ENCODE data around the gene MAPKAPK2. TPM values are rescaled to one million over a fixed set of nuclear protein-coding genes. Genes with fewer than 3 reads are reported as not detected.

Gene MAPKAPK2
- polyA plus RNA-seq, 1 of the 3 experiments (the other 2 are of a cell fraction), result 46.8 TPM

DNA sequence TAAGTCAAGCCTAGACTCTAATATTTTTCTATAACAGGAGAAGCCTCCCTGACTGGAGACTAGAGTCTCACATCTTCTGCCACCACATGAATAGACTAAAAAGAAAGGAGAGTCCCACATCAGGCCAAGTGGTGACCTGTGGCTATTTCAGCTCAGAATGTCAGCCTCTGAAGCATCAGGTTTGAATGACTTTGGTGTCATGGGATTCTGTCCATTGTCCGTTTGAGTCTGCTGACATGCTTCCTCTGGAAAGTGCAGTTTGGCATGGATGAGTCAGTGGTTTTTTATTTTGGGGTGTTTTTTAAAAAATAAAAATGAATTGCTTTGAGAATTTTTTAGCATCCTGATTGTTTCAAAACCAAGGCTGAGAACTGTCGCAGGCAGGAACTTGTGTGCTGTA lies 29.9 kb upstream of the MAPKAPK2 start (continued):
- TF ChIP-seq, protein P1, sequence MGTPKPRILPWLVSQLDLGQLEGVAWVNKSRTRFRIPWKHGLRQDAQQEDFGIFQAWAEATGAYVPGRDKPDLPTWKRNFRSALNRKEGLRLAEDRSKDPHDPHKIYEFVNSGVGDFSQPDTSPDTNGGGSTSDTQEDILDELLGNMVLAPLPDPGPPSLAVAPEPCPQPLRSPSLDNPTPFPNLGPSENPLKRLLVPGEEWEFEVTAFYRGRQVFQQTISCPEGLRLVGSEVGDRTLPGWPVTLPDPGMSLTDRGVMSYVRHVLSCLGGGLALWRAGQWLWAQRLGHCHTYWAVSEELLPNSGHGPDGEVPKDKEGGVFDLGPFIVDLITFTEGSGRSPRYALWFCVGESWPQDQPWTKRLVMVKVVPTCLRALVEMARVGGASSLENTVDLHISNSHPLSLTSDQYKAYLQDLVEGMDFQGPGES (IDR thresholded peaks at IDR 0.05; ENCODE audit: low read depth, low read length), result no peak

GRCh38 chr1:206655471-206655882 lies 29.2 kb upstream of the MAPKAPK2 start:
- Histone ChIP-seq H3K9me3 (no peaks in the 10 kb centered on the region), H4K20me1 (ENCODE audit: insufficient read depth) (no peaks in the 10 kb centered on the region), H3K27me3 (ENCODE audit: insufficient read depth) (no peaks in the 10 kb centered on the region), H3K79me2 (ENCODE audit: insufficient read depth) (no peaks in the 10 kb centered on the region), H3K4me3 (ENCODE audit: low read depth in 2 of 2, low read length in 1 of 2) (no peak overlapping the region), H3F3A (replicated peaks; ENCODE audit: insufficient read depth) (peaks cover 6% of the 10 kb centered on the region), H3K4me2 (no peak overlapping the region), H3K9ac (no peak overlapping the region), H3K9me2 (no peaks in the 10 kb centered on the region), H3K36me3 (replicated peaks in 1 of 2; ENCODE audit: control insufficient read depth in 1 of 2, insufficient read depth in 2 of 2, low read length in 1 of 2) (peaks cover 0 to 14% of the 10 kb centered on the region in 2 experiments), H3K4me1 (ENCODE audit: control insufficient read depth in 1 of 2, insufficient read depth in 2 of 2, low read depth in 1 of 2, low read length in 1 of 2) (peaks cover 0 to 11% of the 10 kb centered on the region in 2 experiments; a peak in 1 of 4 replicates), H2AFZ (ENCODE audit: low read depth) (no peak overlapping the region), H3K27ac (ENCODE audit: low read depth in 2 of 2, low read length in 1 of 2) (no peak overlapping the region)
- TF ChIP-seq, protein P2, sequence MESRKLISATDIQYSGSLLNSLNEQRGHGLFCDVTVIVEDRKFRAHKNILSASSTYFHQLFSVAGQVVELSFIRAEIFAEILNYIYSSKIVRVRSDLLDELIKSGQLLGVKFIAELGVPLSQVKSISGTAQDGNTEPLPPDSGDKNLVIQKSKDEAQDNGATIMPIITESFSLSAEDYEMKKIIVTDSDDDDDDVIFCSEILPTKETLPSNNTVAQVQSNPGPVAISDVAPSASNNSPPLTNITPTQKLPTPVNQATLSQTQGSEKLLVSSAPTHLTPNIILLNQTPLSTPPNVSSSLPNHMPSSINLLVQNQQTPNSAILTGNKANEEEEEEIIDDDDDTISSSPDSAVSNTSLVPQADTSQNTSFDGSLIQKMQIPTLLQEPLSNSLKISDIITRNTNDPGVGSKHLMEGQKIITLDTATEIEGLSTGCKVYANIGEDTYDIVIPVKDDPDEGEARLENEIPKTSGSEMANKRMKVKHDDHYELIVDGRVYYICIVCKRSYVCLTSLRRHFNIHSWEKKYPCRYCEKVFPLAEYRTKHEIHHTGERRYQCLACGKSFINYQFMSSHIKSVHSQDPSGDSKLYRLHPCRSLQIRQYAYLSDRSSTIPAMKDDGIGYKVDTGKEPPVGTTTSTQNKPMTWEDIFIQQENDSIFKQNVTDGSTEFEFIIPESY (IDR thresholded peaks at IDR 0.05; ENCODE audit: borderline replicate concordance, low read depth), result no peak
- TF ChIP-seq RFX5 (IDR thresholded peaks at IDR 0.05; ENCODE audit: low read length), result 0 out of 2 replicates have a peak, but pooled peaks have one; percentile 57
- no peak for TF ChIP-seq MAX (IDR thresholded peaks at IDR 0.05; ENCODE audit: low read depth)
- ChIA-PET POLR2A (interaction anchor here (0.9 kb wide), 1 partner anchor 20 kb away, joined by 3 read pairs; the partner anchor contains the start of gene DYRK3), CTCF (interaction anchor here (0.6 to 17.9 kb wide), 5 partner anchors 9 to 750 kb away, joined by 3 to 450 read pairs (median 4); partner anchors contain the start of gene DYRK3)
- 88% methylated on average over 4 of the region's 4 CpGs for WGBS (ENCODE audit: low lambda C conversion rate)
- DNase-seq, result peak; percentile 55

DNA sequence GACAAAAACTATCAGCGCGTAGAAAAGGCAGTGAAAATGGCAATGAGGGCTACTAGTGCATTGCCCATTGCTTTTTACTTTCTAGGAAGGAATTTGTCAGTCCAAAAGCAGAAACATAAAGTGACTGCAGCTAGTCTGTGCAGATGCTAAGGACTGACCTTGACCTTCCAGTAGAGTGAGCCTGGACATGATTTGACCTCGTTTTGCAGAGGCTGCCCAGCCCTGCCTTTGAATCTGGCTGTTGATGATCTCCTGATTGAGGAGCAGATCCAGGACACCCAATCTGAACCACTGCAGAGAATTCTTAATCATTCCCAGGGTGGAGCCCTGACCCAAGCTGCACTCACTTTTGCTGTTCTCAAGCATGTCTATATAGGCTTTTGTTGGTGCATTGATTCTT lies 27.8 kb upstream of the MAPKAPK2 start:
- Histone ChIP-seq H3K4me1 (ENCODE audit: control insufficient read depth in 1 of 2, insufficient read depth in 2 of 2, low read depth in 1 of 2, low read length in 1 of 2) (peaks cover 0 to 11% of the 10 kb centered on the region in 2 experiments; a peak in 1 of 4 replicates), H2AFZ (ENCODE audit: low read depth) (no peak overlapping the region), H3F3A (replicated peaks; ENCODE audit: insufficient read depth) (peaks cover 6% of the 10 kb centered on the region), H3K9me2 (no peaks in the 10 kb centered on the region), H3K9me3 (no peaks in the 10 kb centered on the region), H3K79me2 (ENCODE audit: insufficient read depth) (no peaks in the 10 kb centered on the region), H3K4me3 (ENCODE audit: low read depth in 2 of 2, low read length in 1 of 2) (no peak overlapping the region), H3K27ac (ENCODE audit: low read depth in 2 of 2, low read length in 1 of 2) (no peak overlapping the region), H3K4me2 (no peak overlapping the region), H4K20me1 (ENCODE audit: insufficient read depth) (no peaks in the 10 kb centered on the region), H3K36me3 (replicated peaks in 1 of 2; ENCODE audit: control insufficient read depth in 1 of 2, insufficient read depth in 2 of 2, low read length in 1 of 2) (no peaks in the 10 kb centered on the region), H3K9ac (no peak overlapping the region), H3K27me3 (ENCODE audit: insufficient read depth) (no peaks in the 10 kb centered on the region; the same call in 1 of the 2 replicates)
- CTCF ChIA-PET, result interaction anchor here (1.0 to 17.9 kb wide), 4 partner anchors 9 to 47 kb away, joined by 4 to 450 read pairs (median 18); partner anchors contain the start of genes DYRK3 and EIF2D
- WGBS (ENCODE audit: low lambda C conversion rate), result 85% methylated on average over 3 of the region's 3 CpGs
- DNase-seq, result no peak
- POLR2A ChIA-PET, result no interaction called here
- TF ChIP-seq RAD21 (IDR thresholded peaks at IDR 0.05; ENCODE audit: low read length) (no peak), ELF1 (IDR thresholded peaks at IDR 0.05) (no peak), MXI1 (IDR thresholded peaks at IDR 0.05; ENCODE audit: low read depth, low read length) (no peak), CHD2 (IDR thresholded peaks at IDR 0.05; ENCODE audit: low read length, partially characterized antibody) (no peak), GABPA (IDR thresholded peaks at IDR 0.05; ENCODE audit: low read depth) (no peak), MAX (IDR thresholded peaks at IDR 0.05; ENCODE audit: low read depth) (no peak), SIN3A (IDR thresholded peaks at IDR 0.05; ENCODE audit: borderline replicate concordance, low read depth, low read length) (no peak), SMC3 (IDR thresholded peaks at IDR 0.05; ENCODE audit: low read depth, low read length) (no peak), RCOR1 (IDR thresholded peaks at IDR 0.05; ENCODE audit: low read length) (no peak), POLR2AphosphoS5 (IDR thresholded peaks at IDR 0.05; ENCODE audit: low read depth, low read length) (no peak), MEF2A (IDR thresholded peaks at IDR 0.05; ENCODE audit: borderline replicate concordance, low read depth) (no peak)
- TF ChIP-seq, protein P3, sequence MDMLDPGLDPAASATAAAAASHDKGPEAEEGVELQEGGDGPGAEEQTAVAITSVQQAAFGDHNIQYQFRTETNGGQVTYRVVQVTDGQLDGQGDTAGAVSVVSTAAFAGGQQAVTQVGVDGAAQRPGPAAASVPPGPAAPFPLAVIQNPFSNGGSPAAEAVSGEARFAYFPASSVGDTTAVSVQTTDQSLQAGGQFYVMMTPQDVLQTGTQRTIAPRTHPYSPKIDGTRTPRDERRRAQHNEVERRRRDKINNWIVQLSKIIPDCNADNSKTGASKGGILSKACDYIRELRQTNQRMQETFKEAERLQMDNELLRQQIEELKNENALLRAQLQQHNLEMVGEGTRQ (IDR thresholded peaks at IDR 0.05; ENCODE audit: borderline replicate concordance, low read depth, low read length), result no peak
- TF ChIP-seq, protein P4, sequence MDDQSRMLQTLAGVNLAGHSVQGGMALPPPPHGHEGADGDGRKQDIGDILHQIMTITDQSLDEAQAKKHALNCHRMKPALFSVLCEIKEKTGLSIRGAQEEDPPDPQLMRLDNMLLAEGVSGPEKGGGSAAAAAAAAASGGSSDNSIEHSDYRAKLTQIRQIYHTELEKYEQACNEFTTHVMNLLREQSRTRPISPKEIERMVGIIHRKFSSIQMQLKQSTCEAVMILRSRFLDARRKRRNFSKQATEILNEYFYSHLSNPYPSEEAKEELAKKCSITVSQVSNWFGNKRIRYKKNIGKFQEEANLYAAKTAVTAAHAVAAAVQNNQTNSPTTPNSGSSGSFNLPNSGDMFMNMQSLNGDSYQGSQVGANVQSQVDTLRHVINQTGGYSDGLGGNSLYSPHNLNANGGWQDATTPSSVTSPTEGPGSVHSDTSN (IDR thresholded peaks at IDR 0.05), result no peak
- TF ChIP-seq, protein P5, sequence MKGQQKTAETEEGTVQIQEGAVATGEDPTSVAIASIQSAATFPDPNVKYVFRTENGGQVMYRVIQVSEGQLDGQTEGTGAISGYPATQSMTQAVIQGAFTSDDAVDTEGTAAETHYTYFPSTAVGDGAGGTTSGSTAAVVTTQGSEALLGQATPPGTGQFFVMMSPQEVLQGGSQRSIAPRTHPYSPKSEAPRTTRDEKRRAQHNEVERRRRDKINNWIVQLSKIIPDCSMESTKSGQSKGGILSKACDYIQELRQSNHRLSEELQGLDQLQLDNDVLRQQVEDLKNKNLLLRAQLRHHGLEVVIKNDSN (IDR thresholded peaks at IDR 0.05; ENCODE audit: borderline replicate concordance, low read depth), result no peak
- TF ChIP-seq, protein P1 (IDR thresholded peaks at IDR 0.05; ENCODE audit: low read depth, low read length), result no peak

Data from SK-N-SH (cell line).